ENCODE data around the gene COX5B.

The COX5B gene

DNA sequence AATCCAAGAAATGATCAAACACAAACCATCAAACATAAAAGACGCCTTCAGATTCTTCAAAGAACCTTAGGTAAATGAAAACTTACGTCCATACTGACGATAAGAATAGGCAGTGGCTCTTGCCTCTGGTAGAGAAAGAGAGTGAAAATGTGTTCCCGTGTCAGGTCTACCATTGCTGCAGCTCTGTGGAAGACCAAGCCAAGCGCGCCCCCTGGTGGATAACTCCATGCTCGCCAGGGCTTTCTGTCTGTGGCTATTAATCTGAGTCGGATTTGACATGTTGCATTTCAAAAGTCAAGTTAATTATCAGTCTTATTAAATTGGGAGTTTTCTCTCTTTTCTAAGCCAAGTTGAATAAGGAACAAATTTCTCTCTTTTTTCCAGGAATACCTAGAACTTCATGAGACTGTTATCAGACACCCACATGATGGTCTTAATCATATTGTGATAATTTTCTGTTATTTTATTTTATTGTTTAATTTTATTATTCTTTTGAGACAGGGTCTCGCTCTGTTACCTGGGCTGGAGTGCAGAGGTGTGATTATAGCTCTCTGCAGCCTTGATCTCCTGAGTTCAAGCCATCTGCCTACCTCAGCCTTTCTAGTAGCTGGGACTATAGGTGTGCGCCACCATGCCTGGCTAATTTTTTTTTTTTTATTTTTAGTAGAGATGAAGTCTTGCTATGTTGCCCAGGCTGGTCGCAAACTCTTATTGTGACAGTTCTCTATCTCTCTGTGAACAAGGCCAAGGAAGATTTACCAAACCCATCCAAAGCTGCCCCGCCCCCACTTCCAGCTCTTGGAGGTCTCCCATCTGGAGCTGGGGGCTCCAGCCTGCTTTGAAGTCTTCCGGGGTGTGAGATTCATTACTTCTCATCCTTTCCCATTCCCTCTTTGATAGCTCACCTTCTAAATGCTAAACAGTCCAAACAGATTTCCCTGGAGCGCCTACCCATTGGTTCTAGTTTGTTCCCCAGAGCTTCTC, 51.7 kb downstream of the COX5B start:
- Histone ChIP-seq H3K79me2 (ENCODE audit: low read length) (no peaks in the 10 kb centered on the region), H3F3A (ENCODE audit: insufficient read depth, low read length) (no peaks in the 10 kb centered on the region), H2AFZ (ENCODE audit: low read length) (peak overlapping the region; percentile 14), H3K36me3 (replicated peaks; ENCODE audit: insufficient read depth, low read length) (no peaks in the 10 kb centered on the region), H4K20me1 (ENCODE audit: insufficient read depth, low read length) (no peaks in the 10 kb centered on the region), H3K9me2 (replicated peaks; ENCODE audit: insufficient read depth, low read length) (no peaks in the 10 kb centered on the region), H3K9ac (ENCODE audit: low read length) (peak overlapping the region; percentile 24; the same call in 1 of the 2 replicates), H3K4me2 (ENCODE audit: low read depth, low read length) (peak overlapping the region; percentile 48), H3K4me1 (ENCODE audit: low read length) (no peaks in the 10 kb centered on the region), H3K9me3 (replicated peaks; ENCODE audit: insufficient read depth, low read length) (no peaks in the 10 kb centered on the region), H3K27me3 (replicated peaks; ENCODE audit: insufficient read depth, low read length) (no peaks in the 10 kb centered on the region), H3K4me3 (ENCODE audit: low read length) (no peak overlapping the region; the same call in 1 of the 2 replicates), H3K27ac (ENCODE audit: low read length) (no peak overlapping the region)
- TF ChIP-seq EZH2 (optimal IDR thresholded peaks at IDR 0.05; ENCODE audit: low read depth, low read length) (no peak), EZH2phosphoT487 (IDR thresholded peaks at IDR 0.05; ENCODE audit: low read length) (no peak)
- TF ChIP-seq, protein P1, sequence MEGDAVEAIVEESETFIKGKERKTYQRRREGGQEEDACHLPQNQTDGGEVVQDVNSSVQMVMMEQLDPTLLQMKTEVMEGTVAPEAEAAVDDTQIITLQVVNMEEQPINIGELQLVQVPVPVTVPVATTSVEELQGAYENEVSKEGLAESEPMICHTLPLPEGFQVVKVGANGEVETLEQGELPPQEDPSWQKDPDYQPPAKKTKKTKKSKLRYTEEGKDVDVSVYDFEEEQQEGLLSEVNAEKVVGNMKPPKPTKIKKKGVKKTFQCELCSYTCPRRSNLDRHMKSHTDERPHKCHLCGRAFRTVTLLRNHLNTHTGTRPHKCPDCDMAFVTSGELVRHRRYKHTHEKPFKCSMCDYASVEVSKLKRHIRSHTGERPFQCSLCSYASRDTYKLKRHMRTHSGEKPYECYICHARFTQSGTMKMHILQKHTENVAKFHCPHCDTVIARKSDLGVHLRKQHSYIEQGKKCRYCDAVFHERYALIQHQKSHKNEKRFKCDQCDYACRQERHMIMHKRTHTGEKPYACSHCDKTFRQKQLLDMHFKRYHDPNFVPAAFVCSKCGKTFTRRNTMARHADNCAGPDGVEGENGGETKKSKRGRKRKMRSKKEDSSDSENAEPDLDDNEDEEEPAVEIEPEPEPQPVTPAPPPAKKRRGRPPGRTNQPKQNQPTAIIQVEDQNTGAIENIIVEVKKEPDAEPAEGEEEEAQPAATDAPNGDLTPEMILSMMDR (IDR thresholded peaks at IDR 0.05; ENCODE audit: low read length), result peak; percentile 92
- DNase-seq, result peak; percentile 88

Measured in MM.1S (cell line).